GM21717 (cell line): ENCODE results near the gene SP110.
"Not testable (repeated sequence)": the region's sequence is repeated elsewhere in the genome, so short reads cannot be mapped to it uniquely, and the experiment has no call there.

ENCODE experiments used
- ATAC-seq: cut with Tn5 transposase; IDR thresholded peaks from one replicate; pipeline ENCODE4 v1.9.1; 2021; ENCODE audit warnings: mild to moderate bottlenecking, moderate library complexity; ENCODE audit not compliant: unreplicated experiment

The SP110 gene

DNA sequence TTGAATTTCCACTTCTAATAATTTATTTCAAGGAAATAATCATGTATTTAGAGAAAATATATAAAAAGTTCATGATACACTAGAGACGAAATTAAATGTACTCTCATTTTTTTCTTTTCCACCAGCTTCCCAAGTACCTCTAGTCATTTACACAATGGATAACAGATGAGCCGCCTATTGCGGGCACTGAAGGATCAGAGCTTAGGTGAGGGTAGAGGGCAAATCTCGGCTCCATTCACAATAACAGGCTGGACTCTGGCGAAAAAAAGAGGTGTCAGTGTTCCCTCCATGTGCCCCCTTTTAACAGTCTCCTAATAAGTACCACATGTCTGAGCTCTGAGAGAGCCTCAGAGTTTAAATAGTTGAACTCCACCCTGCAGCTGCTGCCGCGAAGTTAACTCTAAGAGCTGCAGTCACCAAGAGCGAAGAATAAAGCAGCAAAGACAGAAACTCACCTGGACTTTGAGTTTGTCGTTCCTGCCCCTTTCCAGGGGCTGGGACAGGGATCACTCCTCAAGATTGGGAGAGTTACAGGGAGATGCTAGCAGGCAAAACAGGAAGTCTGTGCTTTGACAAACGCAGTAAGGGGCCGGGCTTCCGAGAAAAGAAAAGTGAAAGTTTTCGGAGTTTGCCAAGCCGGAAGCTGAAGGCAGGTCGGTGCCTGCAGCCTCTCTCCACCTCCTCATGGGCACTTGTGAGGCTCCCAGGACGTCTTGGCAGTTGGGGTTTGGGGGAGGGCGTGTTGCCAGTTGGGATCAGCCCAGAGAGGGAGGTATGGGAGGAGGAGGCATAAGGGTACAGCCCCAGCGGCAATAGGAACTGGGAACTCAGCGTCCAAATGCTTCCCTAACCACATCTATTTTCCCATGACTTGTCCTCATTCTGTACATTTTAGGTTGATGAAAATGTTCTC, at the start of gene SP110:
TSS of gene SP110 (minus strand) at position 566 of the 913 bp plus-strand sequence. CDS start 3,057 bp downstream, outside the sequence.
- ATAC-seq: peak; percentile 71

DNA sequence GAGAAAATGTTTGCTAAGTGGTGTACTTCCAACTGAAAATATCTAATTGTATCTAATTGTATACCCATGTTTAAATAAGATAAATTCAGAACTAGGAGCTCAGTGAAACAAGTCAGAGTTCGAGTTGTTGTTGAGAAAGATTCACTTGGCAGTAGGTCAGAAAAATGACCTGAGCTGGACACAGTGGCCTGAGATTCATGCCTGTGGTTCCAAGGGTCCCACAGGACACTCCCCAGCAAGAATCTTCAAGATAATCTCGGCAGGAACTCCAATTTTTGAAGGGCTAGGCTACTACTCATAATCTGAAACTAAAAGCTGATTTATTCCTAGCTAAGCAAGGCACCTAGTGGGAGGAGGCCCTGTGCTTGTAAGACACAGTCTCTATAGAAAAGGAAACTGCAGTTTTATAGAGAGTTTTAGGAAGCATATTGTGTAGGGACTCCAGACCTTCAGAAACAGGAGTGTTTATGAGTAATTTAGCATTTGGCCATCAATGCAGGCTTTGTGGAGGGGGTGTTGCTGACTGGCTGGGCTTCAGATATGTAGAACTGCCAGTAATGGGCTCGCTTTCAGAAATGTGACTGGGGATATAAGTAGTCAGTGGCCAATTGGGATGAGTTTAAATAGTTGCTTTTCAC, 48.9 kb upstream of the SP110 start:
- peak; percentile 51 for ATAC-seq

DNA sequence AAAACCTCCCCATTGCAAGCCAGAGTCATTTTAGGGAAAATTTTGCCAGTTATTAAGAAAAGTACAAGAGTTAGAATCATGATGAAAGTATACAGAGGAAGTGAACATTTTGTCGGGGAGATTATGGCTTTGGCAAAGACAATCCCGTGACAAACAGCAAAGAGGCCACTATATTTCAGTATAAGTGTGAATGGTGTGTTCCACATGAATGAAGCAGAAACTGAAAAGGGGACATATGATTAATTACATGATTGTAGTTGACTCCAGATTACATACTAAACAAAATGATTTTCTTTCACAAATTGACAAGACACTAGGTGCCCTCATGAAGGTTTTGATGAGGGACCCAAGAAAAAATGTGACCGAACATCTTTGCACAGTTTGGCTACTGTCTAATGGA, 47.8 kb upstream of the SP110 start:
- peak; percentile 60 for ATAC-seq

DNA sequence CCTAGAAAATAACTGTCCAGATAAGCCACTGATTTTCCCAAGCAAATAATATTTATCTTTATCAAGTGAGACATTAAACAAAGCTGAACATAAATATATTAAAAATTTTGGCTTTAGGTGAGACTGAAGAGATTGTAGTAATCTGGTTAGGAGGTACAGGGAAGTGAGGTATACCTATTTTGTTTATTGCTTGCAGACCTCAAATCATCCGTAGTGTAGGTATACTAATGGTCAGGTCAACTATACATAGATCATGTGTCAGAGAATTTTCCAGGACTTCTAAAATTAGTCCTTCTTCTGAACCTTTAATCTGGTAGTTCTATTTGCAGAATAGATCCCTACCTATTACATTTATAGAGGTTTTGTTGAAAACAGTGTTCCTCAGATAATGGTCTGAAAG, 47.3 kb upstream of the SP110 start:
- ATAC-seq: peak; percentile 18

DNA sequence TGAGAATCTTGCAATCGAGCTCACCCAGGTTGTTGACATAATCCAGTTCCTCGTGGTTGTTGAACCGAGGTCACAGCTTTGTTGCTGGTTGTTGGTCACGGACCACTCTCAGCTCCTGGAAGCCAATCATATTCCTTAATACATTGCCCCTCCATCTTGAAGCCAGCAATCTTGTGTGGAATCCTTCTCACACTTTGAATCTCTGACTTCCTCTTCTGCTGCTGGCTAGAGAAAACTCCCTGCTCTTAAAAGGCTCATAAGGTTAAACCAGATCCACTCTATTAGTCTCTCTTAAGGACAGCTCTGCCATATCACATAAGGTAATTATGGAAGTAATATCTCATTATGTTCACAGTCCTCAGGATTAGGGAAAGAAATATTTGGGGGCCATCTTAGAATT, 46.9 kb upstream of the SP110 start:
- no peak for ATAC-seq

DNA sequence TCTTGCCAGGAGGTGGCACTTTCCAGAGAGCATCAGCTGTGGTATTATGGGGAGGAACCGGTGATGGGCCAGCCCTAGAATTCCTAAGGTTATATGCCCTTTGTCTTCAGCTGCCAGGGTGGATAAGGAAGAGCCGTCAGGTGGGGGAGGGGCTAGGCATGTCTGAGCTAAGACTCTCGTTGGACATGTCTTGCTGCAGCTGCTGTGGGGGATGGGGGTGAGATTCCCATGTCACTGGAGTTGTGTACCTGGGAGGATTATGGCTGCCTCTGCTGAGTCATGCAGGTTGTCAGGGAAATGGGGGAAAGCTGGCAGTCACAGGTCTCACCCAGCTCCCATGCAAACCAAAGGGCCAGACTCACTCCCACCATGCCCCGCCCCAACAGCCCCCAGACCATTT, 45.2 kb upstream of the SP110 start:
- ATAC-seq: not testable (repeated sequence)

DNA sequence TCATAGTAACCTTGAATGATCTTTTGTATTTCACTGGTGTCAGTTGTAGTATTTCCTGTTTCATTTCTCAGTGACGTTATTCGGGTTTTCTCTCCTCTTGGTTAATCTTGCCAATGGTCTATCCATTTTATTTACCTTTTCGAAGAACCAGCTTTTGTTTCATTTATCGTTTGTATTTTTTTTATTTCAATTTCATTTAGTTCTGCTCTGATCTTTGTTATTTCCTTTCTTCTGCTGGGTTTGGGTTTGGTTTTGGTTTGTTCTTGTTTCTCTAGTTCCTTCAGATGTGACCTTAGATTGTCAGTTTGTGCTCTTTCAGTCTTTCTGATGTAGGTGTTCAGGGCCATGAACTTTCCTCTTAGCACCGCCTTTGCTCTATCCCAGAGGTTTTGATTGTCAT, 42.5 kb upstream of the SP110 start:
- no peak for ATAC-seq

DNA sequence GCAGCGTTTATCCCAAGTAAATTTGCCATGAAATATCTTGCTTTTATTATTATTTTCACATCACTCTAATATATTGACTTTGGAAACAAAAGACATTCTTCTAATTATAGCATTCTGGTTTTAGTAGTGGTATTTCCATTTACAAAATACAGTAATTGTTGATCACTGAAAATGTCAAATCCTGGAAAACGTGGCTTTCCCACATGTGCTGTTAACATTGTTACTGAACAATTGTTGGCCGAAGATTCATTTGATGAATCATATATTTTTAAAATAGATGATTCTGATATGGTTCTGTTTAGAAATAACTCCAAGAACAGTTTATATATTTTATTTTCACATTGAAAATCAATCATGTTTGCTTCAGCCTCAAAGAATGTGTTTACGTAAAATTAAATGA, 38.7 kb upstream of the SP110 start:
- ATAC-seq: no peak

DNA sequence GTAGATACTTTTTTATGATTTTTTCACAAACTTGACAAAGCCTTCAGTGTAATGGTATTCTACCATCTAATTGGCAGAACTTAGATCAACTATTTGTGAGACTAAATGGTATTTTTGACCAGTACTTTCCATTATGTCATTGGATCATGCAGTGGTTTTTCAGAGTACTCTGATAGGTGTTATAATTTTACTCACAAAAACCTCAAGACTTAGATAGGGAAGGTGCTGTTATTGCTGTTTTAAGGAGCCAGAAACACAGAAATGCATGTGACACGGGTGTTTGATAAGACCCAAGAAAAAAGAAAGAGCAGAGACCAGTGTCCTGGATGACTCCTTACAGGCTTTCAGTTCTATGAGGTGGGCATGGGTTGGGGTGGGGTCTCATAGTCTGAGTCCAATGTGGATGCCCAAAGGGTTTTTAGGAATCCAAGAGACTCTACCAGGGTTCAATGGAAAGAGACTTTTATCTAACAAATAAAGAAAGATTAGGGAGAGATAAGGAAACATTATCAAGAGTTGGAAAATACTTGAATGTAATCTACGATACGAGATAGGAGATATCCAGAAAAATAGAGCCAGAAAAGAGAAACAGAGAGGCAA, 37.0 kb upstream of the SP110 start:
- no peak for ATAC-seq

DNA sequence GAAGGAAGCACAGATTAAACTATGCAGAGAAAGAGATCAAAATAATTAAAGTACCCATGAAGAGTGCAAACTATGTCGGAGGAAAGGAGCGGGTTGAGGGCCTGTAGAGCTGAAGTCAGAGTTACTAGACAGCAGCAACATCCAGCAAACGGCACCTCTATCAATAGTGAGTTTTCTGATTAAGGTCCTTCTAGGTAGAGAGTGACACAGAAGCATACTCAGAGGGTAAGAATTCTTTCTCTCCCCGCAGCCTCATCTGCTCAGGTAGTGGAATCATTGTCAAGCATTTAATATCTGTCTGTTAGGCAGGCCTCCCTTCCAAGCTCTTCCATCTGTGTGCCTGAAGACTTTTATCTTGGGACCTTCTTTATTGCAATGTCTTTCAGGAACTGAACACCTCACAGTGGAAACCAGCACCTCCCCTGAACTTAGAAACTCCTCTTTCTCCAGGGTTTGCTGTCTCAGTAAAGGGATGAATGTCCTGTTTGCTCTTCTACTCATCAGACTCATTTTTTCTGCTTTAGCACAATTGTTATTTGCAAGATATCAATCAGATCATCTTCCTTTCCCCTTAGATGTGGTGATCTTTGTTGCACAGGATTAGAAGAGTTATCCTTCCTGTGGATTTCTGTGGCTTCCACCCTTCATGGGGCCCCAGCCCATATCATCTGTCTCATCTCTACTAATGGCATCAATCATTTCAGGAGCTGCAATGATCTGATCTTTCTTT, 34.5 kb upstream of the SP110 start:
- no peak for ATAC-seq

DNA sequence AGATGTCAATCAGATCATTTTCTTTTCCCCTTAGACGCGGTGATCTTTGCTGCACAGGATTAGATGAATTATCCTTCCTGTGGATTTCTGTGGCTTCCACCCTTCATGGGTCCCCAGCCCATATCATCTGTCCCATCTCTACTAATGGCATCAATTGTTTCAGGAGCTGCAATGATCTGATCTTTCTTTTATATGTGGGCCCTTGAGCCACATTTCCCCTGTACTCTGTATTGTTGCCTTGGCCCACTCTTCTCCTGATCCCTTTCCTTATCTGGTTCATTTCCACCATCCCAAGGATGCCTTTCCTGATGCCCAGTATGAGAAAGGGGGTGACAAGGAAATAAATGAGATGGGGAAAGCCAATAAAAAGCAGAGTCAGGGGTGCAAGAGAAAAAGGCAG, 30.4 kb upstream of the SP110 start:
- no peak for ATAC-seq

DNA sequence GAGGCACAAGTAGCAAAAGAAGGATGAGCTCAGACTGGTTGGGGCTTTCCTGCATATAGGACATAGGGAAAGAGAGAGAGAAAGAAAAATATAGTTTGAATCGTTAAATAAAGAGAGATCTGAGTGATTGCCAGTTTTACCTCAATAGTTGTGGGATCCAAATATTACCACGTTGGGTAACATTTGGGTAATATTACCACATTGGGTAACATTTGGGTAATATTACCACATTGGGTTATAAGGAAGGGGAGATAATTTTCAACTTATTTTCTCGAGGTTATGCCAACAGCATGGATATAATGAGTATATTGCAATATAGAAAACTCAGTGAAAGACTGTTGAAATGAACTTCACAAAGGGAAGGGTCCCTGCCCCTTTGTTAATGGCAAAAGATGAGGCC, 26.4 kb upstream of the SP110 start:
- no peak for ATAC-seq

DNA sequence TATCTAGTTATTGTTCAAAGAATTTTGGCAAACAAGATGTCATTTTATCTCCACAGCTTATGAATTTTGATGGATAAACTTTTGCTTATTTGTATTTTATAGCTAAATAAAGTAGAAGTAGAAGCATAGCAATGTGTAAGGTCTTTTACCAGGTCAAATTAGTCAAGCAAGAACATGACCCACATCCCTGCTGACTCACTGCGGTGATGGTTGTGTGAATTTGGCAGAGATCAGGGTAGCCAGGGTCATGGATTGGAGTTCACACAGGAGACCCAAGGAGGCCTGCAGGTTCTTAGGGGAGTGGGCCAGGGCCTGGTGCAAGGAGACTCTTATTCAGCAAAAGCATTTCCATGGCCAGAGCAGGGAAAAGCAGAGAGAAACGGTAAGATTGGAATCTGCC, 24.4 kb upstream of the SP110 start:
- no peak for ATAC-seq

DNA sequence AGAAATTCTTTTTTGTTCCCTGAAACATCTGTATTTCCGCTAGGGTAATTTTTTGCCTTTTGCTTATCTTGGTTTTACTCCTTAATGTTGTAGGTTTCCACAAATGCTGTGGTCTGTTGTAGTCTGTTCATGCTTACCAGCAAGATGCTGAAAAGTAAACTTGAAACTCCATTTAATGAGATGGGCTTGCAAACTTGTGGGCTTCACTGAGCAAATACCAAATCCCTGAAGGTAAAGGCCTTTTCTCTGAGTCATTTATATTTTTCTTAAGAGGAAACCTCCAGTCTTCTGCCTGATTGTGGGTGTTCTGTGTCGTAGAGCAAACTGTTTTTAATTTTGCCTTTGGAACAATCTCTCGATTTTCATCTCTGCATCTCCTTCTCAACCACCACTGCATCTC, 15.1 kb upstream of the SP110 start:
- no peak for ATAC-seq

DNA sequence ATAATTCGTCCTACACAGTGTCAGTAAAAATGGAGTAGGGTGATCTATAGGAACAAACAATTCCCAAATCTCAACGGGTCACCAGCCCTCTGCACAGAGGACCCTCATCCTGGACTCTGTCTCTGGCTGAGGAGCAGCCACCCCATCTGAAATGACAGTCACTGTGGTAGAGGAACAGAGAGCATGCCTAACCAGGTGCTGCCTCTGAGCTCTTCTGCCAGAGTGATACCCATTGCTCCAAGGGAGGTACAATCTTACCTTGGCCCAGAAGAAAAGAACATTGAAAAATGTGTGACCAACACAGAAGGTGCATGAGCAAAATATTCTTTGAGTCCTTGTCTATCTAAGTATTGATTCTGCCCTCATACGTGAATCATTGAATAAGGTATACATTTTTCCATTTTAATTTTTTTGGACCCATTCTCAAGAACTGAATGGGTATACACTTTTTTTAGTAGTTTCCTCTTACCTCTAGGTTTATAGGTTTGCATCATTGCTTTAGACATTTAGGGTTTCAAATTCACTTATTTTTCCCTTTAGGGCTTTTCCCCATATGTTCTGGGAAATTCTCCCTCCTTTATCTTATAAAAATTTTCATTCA, 14.4 kb upstream of the SP110 start:
- ATAC-seq: peak; percentile 69

DNA sequence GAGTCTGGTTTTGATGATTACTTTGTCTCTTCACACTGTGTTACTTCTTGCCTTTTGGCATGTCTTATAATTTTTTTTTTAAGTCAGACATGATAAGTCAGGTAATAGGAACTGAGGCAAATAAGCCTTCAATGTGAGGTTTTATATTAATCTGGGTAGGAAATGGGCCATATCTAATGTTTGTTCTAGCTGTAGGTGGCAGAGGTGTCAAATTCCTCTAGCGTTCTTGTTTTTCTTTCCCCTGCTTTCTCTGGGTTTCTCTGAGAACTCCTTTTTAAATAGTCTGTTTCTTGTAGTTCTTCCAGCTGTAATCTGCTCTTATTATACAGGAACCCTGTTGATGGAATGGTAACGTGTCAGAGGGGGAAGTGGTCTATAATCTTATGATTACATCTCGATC, 11.5 kb upstream of the SP110 start:
- no peak for ATAC-seq

DNA sequence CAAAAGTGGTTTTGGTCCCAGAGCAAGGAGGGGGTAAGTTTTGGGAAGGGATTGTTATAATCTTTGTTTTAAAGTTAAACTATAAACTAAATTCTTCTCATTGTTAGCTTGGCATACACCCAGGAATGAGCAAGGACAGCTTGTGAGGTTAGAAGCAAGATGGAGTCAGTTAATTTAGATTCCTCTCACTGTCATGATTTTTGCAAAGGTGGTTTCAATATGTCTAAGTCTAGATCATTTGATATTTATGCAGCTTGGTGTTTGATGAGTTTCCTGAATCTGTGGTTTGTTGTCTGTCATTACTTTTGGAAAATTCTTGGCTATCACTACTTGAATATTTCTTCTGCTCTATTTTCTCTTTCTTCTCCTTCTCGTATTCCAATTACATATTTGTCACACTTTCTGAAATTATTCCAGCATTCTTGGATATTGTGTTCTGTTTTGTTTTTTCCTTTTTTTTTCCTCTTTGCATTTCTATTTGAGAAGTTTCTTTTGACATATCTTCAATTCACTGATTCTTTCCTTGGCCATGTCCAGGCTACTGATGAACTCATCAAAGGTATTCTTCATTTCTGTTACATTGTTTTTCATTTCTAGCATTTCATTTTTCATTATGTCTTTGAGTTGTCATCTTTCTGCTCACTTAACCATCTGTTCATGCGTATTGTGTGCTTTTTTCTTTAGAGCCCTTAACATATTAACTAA, 10.9 kb upstream of the SP110 start:
- ATAC-seq: no peak

DNA sequence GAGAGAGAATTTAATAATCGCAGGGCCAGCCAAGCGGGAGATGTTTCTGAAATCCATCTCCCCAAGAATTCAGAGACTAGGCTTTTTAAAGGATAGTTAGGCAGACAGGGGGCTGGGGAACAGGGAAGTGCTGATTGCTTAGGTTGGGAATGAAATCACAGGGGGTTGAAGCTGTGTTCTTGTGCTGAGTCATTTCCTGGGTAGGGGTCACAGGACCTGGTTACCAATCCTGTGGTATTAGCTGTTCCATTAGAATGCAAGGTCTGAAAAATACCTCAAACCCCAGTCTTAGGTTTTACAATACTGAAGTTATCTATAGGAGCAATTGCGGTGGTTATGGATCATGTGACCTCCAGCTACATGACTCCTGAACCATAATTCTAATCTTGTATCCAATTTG, 10.3 kb upstream of the SP110 start:
- no peak for ATAC-seq

DNA sequence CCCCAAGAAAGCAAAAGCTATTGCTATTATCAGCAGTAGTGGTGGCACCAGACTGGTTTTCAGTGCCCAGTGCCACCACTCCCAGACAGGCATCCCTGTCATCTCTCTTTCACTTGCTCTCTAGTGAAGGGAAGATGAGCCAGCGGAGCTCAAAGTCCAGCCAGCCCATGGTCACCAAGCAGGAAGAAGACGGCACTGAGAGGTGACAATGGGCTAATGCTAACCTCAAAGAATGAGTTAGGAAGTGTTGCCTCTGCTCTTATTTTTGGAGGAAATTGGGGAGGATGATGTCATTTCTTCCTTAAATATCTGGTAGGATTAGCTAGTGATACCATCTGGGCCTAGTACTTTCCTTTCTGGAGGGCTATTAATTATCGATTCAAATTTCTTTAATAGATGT, 7.4 kb upstream of the SP110 start:
- ATAC-seq: no peak

DNA sequence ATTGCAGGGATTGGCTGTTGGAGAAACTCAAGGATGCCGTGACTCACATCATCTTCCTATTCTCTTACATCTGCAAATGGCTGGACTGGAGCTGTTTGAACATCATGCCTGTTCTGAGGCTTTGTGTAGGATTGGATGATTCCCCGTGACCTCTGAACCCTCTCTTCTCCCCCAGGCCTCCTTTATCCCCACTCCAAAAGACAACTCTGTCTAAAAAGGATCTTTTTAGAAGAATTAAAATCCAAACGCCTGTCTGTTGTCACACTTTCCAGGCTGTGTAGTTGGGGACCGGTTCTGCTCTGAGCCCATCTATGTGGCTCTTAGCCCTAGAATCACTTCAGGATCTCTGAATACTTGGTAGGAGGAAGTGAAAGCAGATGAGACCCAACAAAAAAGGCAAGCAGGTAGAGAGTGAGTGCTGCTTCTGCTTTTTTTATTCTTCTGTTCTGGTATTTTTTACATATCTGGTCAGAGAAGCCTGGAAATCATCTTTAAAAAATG, 6.3 kb upstream of the SP110 start:
- peak; percentile 69 for ATAC-seq
